ENCODE measurements around the gene SPRYD4.

DNA sequence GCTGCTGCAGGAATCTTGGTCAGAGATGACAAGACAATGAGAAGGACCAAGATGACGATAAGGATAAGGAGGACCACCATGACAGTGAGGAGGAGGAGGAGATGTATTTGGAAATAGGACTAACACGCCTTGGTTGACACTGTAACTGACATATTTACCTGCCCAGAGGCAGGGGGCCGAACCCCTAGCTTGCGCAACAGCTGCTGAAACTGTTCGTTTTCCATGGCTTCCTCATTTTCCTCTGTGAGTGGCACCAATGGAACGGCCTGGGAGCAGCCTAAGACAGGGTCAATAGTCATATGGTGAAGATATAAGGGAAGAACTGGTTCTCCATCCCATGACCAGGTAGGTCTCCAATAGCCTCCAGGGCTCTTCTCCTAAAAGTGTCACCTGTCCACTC is 48.0 kb upstream of the SPRYD4 start:
- TF ChIP-seq EZH2 (IDR thresholded peaks at IDR 0.05; ENCODE audit: low read length), result no peak
- TF ChIP-seq, protein P1, sequence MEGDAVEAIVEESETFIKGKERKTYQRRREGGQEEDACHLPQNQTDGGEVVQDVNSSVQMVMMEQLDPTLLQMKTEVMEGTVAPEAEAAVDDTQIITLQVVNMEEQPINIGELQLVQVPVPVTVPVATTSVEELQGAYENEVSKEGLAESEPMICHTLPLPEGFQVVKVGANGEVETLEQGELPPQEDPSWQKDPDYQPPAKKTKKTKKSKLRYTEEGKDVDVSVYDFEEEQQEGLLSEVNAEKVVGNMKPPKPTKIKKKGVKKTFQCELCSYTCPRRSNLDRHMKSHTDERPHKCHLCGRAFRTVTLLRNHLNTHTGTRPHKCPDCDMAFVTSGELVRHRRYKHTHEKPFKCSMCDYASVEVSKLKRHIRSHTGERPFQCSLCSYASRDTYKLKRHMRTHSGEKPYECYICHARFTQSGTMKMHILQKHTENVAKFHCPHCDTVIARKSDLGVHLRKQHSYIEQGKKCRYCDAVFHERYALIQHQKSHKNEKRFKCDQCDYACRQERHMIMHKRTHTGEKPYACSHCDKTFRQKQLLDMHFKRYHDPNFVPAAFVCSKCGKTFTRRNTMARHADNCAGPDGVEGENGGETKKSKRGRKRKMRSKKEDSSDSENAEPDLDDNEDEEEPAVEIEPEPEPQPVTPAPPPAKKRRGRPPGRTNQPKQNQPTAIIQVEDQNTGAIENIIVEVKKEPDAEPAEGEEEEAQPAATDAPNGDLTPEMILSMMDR (optimal IDR thresholded peaks at IDR 0.05 in 1 of 3, IDR thresholded peaks at IDR 0.05 in 1 of 3, conservative IDR thresholded peaks at IDR 0.05 in 1 of 3; ENCODE audit: extremely low read depth in 1 of 3, insufficient read depth in 2 of 3, low read length in 3 of 3), result no peak

Data from keratinocyte (primary cell).